Testis (tissue), 3 donors: ENCODE data around the gene NHSL1. TPM values are rescaled to one million over a fixed set of nuclear protein-coding genes. Genes with fewer than 3 reads are reported as not detected.

Experiments used
- DNase-seq: peaks from one replicate; pipeline ENCODE4 v3.0.0-alpha.2; 2019
- H3K27ac ChIP-seq, 2 donors: fragments of 200-600 bp; sonication (generic); one replicate each; pipeline ENCODE4 v1.5.1; 2019
- H3K27me3 ChIP-seq: fragments of 200-600 bp; sonication (generic); one replicate; pipeline ENCODE4 v1.5.1; 2019
- H3K36me3 ChIP-seq: fragments of 200-600 bp; sonication (generic); one replicate; pipeline ENCODE4 v1.5.1; 2017; ENCODE audit warnings: low read depth; ENCODE audit errors: missing control alignments
- H3K4me1 ChIP-seq: fragments of 200-600 bp; sonication (generic); one replicate; pipeline ENCODE4 v1.5.1; 2019
- H3K4me3 ChIP-seq, 2 donors: fragments of 200-600 bp; sonication (generic); one replicate each; pipeline ENCODE4 v1.5.1; 2017 to 2019
- H3K9me3 ChIP-seq: fragments of 200-600 bp; sonication (generic); one replicate; pipeline ENCODE4 v1.5.1; 2017
- POLR2A ChIP-seq: fragments of 450-650 bp; IDR thresholded peaks from one replicate; pipeline ENCODE4 v1.6.1; 2017; ENCODE audit warnings: antibody characterized with exemption, mild to moderate bottlenecking, moderate library complexity
- WGBS, 2 donors: methylation state at CpG; one replicate each; pipeline ENCODE4 v1.1.5; 2018; 5-methylcytosine and 5-hydroxymethylcytosine counted together
- intact Hi-C: fragments of 100-400 bp; cut with DNase I; formaldehyde crosslinking; loops from one replicate; pipeline ENCODE4 v1.15.1; 2023; ENCODE audit warnings: low total_unique reads
- polyA plus RNA-seq: library from polyadenylated mRNA; stranded (reverse); fragments of 350-450 nt; fragmentation: Illumina TruSeq; extraction: RNeasy Lipid Tissue Mini Kit (QIAGEN cat#74804); gene quantifications from one replicate; pipeline ENCODE4 v1.2.3, GENCODE V29; 2014; ENCODE audit warnings: low read depth, low replicate concordance; ENCODE audit not compliant: insufficient read depth
- total RNA-seq, 2 donors: library from RNA; depleted of rRNA; stranded (reverse); fragments of >200 nt; gene quantifications; one replicate each; pipeline ENCODE4 v1.2.3, GENCODE V29; 2016
- TF ChIP-seq, protein P1 (sequence below), 3 experiments: fragments of 450-650 bp in 2 of 3; fragments of 200-600 bp in 1 of 3; sonication (generic) in 1 of 3; IDR thresholded peaks; one replicate each; pipeline ENCODE4 v1.5.1; 2016 to 2019; ENCODE audit warnings: antibody characterized with exemption in 3 of 3, mild to moderate bottlenecking in 2 of 3, moderate library complexity in 1 of 3

Gene NHSL1
- total and polyA plus RNA-seq, 3 donors from 2014 or later, result 2.5 to 2.7 (median 2.6) TPM

DNA sequence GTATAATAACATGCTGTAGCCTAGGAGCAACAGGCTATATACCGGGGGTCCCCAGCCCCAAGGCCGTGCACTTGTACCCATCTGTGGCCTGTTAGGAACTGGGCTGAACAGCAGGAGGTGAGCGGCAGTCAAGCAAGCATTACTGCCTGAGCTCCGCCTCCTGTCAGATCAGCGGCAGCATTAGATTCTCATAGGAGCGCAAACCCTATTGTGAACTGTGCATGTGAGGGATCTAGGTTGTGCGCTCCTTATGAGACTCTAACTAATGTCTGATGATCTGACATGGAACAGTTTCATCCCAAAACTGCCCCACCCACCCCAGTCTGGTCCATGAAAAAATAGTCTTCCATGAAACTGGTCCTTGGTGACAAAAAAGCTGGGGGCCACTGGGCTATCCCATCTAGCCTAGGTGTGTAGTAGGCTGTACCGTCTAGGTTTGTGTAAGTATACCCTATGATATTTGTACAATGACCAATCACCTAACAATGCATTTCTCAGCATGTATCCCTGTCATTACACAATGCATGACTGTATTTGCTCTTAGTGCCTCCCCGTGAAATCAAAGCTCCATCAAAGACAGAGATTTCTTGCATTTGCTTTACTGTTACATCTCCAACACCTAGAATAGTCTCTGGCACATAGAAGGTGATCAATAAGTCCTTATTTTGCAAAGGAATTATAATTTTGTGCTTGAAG is 30.8 kb downstream of the NHSL1 start:
- H3K9me3 ChIP-seq, result no peaks in the 10 kb centered on the region
- WGBS, 2 donors, result 91 to 97% methylated on average over 9 of the region's 9 CpGs
- H3K27me3 ChIP-seq, result no peaks in the 10 kb centered on the region
- no peaks in the 10 kb centered on the region for H3K36me3 ChIP-seq
- no peak for DNase-seq
- H3K4me3 ChIP-seq, result no peak overlapping the region
- TF ChIP-seq, protein P1, sequence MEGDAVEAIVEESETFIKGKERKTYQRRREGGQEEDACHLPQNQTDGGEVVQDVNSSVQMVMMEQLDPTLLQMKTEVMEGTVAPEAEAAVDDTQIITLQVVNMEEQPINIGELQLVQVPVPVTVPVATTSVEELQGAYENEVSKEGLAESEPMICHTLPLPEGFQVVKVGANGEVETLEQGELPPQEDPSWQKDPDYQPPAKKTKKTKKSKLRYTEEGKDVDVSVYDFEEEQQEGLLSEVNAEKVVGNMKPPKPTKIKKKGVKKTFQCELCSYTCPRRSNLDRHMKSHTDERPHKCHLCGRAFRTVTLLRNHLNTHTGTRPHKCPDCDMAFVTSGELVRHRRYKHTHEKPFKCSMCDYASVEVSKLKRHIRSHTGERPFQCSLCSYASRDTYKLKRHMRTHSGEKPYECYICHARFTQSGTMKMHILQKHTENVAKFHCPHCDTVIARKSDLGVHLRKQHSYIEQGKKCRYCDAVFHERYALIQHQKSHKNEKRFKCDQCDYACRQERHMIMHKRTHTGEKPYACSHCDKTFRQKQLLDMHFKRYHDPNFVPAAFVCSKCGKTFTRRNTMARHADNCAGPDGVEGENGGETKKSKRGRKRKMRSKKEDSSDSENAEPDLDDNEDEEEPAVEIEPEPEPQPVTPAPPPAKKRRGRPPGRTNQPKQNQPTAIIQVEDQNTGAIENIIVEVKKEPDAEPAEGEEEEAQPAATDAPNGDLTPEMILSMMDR (IDR thresholded peaks at IDR 0.05), result no peak
- no peak for TF ChIP-seq POLR2A
- intact Hi-C loops, result no loop called here
- H3K27ac ChIP-seq, result no peak overlapping the region
- no peaks in the 10 kb centered on the region for H3K4me1 ChIP-seq

GRCh38 chr6:138467901-138468300 is 31.4 kb downstream of the NHSL1 start:
- Histone ChIP-seq H3K9me3 (no peaks in the 10 kb centered on the region), H3K36me3 (no peaks in the 10 kb centered on the region), H3K27ac (no peak overlapping the region), H3K4me1 (no peaks in the 10 kb centered on the region), H3K27me3 (no peaks in the 10 kb centered on the region), H3K4me3 (no peak overlapping the region)
- intact Hi-C loops, result no loop called here
- TF ChIP-seq, protein P1 (IDR thresholded peaks at IDR 0.05), result no peak
- TF ChIP-seq POLR2A, result no peak
- no peak for DNase-seq

DNA sequence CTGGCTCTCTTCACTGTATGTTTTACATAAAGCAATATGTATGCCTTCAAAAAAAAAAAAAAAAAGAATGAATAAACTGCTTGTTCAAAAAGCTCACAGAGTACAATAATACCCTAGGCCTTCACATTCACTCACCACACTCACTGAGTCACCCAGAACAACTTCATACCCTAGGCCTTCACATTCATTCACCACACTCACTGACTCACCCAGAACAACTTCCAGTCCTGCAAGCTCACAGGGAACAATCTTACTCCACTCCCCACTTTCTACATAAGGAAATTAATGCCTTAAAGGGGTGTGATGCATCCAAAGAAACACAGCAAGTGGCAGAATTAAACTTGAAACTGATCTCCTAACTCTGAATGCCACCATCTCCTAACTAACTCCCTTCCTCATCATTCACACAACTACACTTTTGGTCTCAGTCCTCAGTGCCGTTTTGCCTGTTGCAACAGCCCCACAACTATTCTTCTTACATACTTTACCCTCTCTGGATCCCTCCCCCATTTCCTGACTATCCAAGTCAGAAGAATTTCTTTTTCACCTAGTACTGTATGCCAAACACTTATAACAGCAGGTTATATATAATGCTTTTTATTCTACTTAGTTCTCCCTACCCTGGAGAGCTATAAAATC is 34.2 kb downstream of the NHSL1 start:
- Histone ChIP-seq H3K27me3 (no peaks in the 10 kb centered on the region), H3K27ac (no peak overlapping the region), H3K4me3 (no peak overlapping the region), H3K9me3 (no peaks in the 10 kb centered on the region), H3K36me3 (no peaks in the 10 kb centered on the region), H3K4me1 (no peaks in the 10 kb centered on the region)
- DNase-seq, result no peak
- 67 to 76% methylated on average over 1 of the region's 1 CpG for WGBS, 2 donors
- TF ChIP-seq, protein P1 (IDR thresholded peaks at IDR 0.05), result no peak
- no peak for TF ChIP-seq POLR2A
- intact Hi-C loops, result no loop called here

DNA sequence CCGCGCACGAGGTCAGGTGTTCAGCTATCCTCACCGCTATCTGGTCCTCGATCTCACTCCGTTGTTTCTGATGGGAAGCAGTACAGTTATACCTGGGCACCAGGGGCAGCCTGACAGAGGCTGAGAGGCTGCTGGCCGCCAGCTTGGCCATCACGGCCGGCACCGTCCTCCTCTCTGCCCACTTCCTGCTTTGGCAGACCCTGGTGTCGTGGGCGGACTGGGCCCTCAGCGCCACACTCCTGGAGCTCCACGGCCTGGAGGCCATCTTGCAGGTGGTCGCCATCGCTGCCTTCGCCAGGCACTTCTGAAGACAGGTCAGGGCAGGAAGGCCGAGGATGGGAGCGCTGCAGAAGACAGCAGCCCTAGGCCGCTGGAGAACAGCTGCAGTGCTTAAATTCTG is 35.2 kb downstream of the NHSL1 start:
- H3K4me3 ChIP-seq, result no peak overlapping the region
- no peak for TF ChIP-seq POLR2A
- TF ChIP-seq, protein P1 (IDR thresholded peaks at IDR 0.05), result no peak
- WGBS, 2 donors, result 96 to 98% methylated on average over 20 of the region's 20 CpGs
- no peaks in the 10 kb centered on the region for H3K36me3 ChIP-seq
- intact Hi-C loops, result no loop called here
- no peaks in the 10 kb centered on the region for H3K27me3 ChIP-seq
- no peaks in the 10 kb centered on the region for H3K9me3 ChIP-seq
- no peak for DNase-seq
- no peak overlapping the region for H3K27ac ChIP-seq
- no peaks in the 10 kb centered on the region for H3K4me1 ChIP-seq

DNA sequence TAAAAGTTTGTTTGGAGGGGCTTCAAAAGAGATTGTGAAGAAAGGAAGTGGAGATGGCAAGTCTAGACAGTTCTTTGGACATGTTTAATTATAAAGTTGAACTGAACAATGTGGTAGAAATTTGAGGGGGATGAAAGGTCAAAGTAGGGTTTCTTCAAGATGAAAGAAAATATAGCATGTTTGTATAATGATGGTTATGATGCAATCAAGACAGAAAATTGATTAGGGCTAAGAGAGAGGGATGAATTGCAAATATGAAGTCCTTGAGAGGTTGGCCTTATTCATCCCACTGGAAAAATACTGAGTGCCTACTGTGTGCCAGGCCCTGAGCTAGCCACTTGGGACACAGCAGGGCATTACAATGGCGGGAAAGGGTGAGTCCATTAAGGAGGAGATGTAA is 37.6 kb downstream of the NHSL1 start:
- WGBS, 2 donors, result 94 to 98% methylated on average over 1 of the region's 1 CpG

More for the DNA sequence above, 37.6 kb downstream of the NHSL1 start:
- H3K27me3 ChIP-seq, result no peaks in the 10 kb centered on the region
- no peaks in the 10 kb centered on the region for H3K36me3 ChIP-seq
- DNase-seq, result no peak
- no peak overlapping the region for H3K4me3 ChIP-seq
- no peaks in the 10 kb centered on the region for H3K9me3 ChIP-seq
- intact Hi-C loops, result no loop called here
- TF ChIP-seq, protein P1 (IDR thresholded peaks at IDR 0.05), result no peak
- no peak for TF ChIP-seq POLR2A
- H3K27ac ChIP-seq, result no peak overlapping the region
- no peaks in the 10 kb centered on the region for H3K4me1 ChIP-seq
